Liver (tissue), 3 donors: Measurements from ENCODE around the gene RAB6B.

Source experiments
- ATF3 ChIP-seq: IDR thresholded peaks from 2 replicates; pipeline ENCODE4 v1.6.1; 2016; ENCODE audit warnings: antibody characterized with exemption
- CTCF ChIP-seq: fragments of 150-350 bp; IDR thresholded peaks from 2 replicates; pipeline ENCODE4 v1.5.1; 2017; ENCODE audit warnings: improper control_type of control experiment, low read depth, low read length; ENCODE audit not compliant: missing input control
- EGR1 ChIP-seq, 2 donors: IDR thresholded peaks; 2 replicates each; pipeline ENCODE4 v1.6.1; 2016 to 2018; ENCODE audit warnings: antibody characterized with exemption in 2 of 2, low read depth in 2 of 2
- GABPA ChIP-seq, 2 donors: IDR thresholded peaks in 1 of 2; conservative IDR thresholded peaks in 1 of 2; 2 replicates each; pipeline ENCODE4 v1.6.1; 2016; ENCODE audit warnings: antibody characterized with exemption in 2 of 2, mild to moderate bottlenecking in 1 of 2, moderate library complexity in 1 of 2
- HNF4G ChIP-seq: IDR thresholded peaks from 2 replicates; pipeline ENCODE4 v1.6.1; 2016; ENCODE audit warnings: antibody characterized with exemption
- JUND ChIP-seq, 2 donors: IDR thresholded peaks; 2 replicates each; pipeline ENCODE4 v1.6.1; 2016; ENCODE audit warnings: antibody characterized with exemption in 2 of 2
- NR2F2 ChIP-seq: IDR thresholded peaks from 2 replicates; pipeline ENCODE4 v1.6.1; 2016; ENCODE audit warnings: antibody characterized with exemption
- RAD21 ChIP-seq, 2 donors: IDR thresholded peaks; 2 replicates each; pipeline ENCODE4 v1.6.1; 2016; ENCODE audit warnings: antibody characterized with exemption in 2 of 2, mild to moderate bottlenecking in 2 of 2
- SP1 ChIP-seq: IDR thresholded peaks from 2 replicates; pipeline ENCODE4 v1.6.1; 2018; ENCODE audit warnings: antibody characterized with exemption, mild to moderate bottlenecking
- TAF1 ChIP-seq: conservative IDR thresholded peaks from 2 replicates; pipeline ENCODE4 v1.6.1; 2016; ENCODE audit warnings: antibody characterized with exemption, mild to moderate bottlenecking
- YY1 ChIP-seq: IDR thresholded peaks from 2 replicates; pipeline ENCODE4 v1.6.1; 2016; ENCODE audit warnings: antibody characterized with exemption, mild to moderate bottlenecking
- ZBTB33 ChIP-seq: IDR thresholded peaks from 2 replicates; pipeline ENCODE4 v1.6.1; 2016; ENCODE audit warnings: antibody characterized with exemption
- donor health status: healthy.
- donor health status: healthy.

- TF ChIP-seq CTCF (no peak), ZBTB33 (no peak), RAD21 (IDR thresholded peaks at IDR 0.05) (no peak), ATF3 (no peak), TAF1 (no peak), SP1 (no peak), NR2F2 (no peak), YY1 (no peak), HNF4G (no peak), JUND (IDR thresholded peaks at IDR 0.05) (no peak), GABPA (IDR thresholded peaks at IDR 0.05 in 1 of 2, conservative IDR thresholded peaks at IDR 0.05 in 1 of 2) (no peak), EGR1 (IDR thresholded peaks at IDR 0.05; ENCODE audit: low read depth in 2 of 2) (no peak)
These were observed 13.5 kb downstream of the RAB6B start for GRCh38 chr3:133881939-133882825.
